ENCODE data around the gene SAMD11. TPM values are rescaled to one million over a fixed set of nuclear protein-coding genes. Genes with fewer than 3 reads are reported as not detected.

Gene SAMD11
- polyA plus RNA-seq, 1 of the 3 experiments (the other 2 are of a cell fraction) = 2.1 TPM

DNA sequence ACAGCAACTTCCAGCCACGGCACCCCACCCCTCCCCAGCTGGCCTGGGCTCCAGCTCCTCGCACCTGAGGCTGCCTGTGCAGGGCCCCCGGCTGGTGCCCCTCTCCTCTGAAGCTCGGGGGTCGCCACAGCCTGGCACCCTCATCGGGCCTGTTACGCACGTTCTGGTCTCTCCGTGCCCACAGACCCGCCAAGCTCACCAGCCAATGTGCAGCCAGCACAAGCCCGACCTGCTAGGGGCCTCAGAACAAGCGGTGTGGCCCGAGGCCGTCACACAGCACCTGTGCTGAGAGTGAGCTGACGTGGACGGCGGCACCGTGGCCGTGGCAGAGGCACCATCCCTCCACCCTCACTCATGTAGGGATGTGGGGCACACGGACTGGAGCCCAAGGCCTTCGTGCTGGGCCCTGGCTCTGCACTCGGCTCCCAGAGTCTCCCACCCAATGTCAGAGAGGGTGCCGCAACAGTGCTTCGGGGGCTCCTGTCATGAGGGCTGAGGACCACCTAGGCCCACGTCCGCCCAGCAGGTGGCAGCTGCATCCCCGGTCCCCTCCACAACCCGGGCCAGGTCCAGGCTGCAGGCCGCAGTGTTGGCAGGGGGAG is 4.4 kb upstream of the SAMD11 start:
- Histone ChIP-seq H2AFZ (ENCODE audit: low read depth) (no peak overlapping the region), H3K9ac (no peak overlapping the region), H3F3A (replicated peaks; ENCODE audit: insufficient read depth) (no peaks in the 10 kb centered on the region), H3K4me3 (ENCODE audit: low read depth in 2 of 2, low read length in 1 of 2) (no peak overlapping the region), H4K20me1 (ENCODE audit: insufficient read depth) (no peaks in the 10 kb centered on the region), H3K27me3 (ENCODE audit: insufficient read depth) (no peaks in the 10 kb centered on the region), H3K79me2 (ENCODE audit: insufficient read depth) (no peaks in the 10 kb centered on the region), H3K4me2 (no peak overlapping the region), H3K36me3 (replicated peaks in 1 of 2; ENCODE audit: control insufficient read depth in 1 of 2, insufficient read depth in 2 of 2, low read length in 1 of 2) (no peaks in the 10 kb centered on the region), H3K27ac (ENCODE audit: low read depth in 2 of 2, low read length in 1 of 2) (no peak overlapping the region), H3K4me1 (ENCODE audit: control insufficient read depth in 1 of 2, insufficient read depth in 2 of 2, low read depth in 1 of 2, low read length in 1 of 2) (peaks cover 8 to 77% of the 10 kb centered on the region in 2 experiments; a peak in 2 of 4 replicates), H3K9me3 (no peaks in the 10 kb centered on the region), H3K9me2 (no peaks in the 10 kb centered on the region)
- ChIA-PET CTCF (interaction anchor here (0.6 to 5.2 kb wide), 7 partner anchors 9 to 143 kb away, joined by 3 to 61 read pairs (median 8); no protein-coding TSS in a partner anchor), POLR2A (interaction anchor here (2.6 kb wide), 1 partner anchor 14 kb away, joined by 7 read pairs; no protein-coding TSS in a partner anchor)
- peak; percentile 69 for DNase-seq
- 100% methylated on average over 1 of the region's 29 CpGs for WGBS (ENCODE audit: low lambda C conversion rate)
- TF ChIP-seq YY1 (IDR thresholded peaks at IDR 0.05; ENCODE audit: low read depth) = no peak
- no peak for TF ChIP-seq USF2 (IDR thresholded peaks at IDR 0.05; ENCODE audit: borderline replicate concordance, low read depth, low read length)
- no peak for TF ChIP-seq TEAD4 (IDR thresholded peaks at IDR 0.05; ENCODE audit: borderline replicate concordance, insufficient read depth)

DNA sequence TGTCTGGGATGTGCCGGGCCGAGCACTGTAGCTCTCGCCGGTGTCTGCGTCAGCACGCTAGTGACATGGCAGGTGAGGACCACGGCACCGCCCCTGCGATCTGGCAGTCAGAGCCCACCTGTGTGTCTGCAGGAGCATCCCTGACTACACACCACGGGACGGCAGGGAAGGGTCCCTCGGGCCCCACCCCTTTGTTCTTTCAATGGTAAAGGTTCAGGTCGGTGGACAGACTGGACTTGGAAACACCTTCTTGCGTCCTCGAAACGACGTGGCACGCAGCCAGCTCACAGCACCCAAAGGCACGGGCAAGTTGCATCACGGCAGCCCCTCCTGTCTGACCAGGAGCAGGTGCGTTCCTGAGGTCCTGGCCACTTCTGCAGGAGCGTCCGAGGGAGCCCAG is 3.7 kb upstream of the SAMD11 start:
- no peak overlapping the region for H3K4me2 ChIP-seq
- POLR2A ChIA-PET = interaction anchor here (0.6 to 2.6 kb wide), 2 partner anchors 15 to 82 kb away, joined by 3 to 7 read pairs; no protein-coding TSS in a partner anchor
- TF ChIP-seq RFX5 (IDR thresholded peaks at IDR 0.05; ENCODE audit: low read length) (no peak), SMC3 (IDR thresholded peaks at IDR 0.05; ENCODE audit: low read depth, low read length) (no peak), FOSL2 (IDR thresholded peaks at IDR 0.05; ENCODE audit: borderline replicate concordance, low read depth) (no peak), TCF12 (IDR thresholded peaks at IDR 0.05) (no peak), RAD21 (IDR thresholded peaks at IDR 0.05; ENCODE audit: low read length) (no peak), REST (IDR thresholded peaks at IDR 0.05; ENCODE audit: low read depth, low read length) (no peak)
- TF ChIP-seq, protein P1, sequence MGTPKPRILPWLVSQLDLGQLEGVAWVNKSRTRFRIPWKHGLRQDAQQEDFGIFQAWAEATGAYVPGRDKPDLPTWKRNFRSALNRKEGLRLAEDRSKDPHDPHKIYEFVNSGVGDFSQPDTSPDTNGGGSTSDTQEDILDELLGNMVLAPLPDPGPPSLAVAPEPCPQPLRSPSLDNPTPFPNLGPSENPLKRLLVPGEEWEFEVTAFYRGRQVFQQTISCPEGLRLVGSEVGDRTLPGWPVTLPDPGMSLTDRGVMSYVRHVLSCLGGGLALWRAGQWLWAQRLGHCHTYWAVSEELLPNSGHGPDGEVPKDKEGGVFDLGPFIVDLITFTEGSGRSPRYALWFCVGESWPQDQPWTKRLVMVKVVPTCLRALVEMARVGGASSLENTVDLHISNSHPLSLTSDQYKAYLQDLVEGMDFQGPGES (IDR thresholded peaks at IDR 0.05; ENCODE audit: low read depth, low read length) = no peak
- TF ChIP-seq, protein P2, sequence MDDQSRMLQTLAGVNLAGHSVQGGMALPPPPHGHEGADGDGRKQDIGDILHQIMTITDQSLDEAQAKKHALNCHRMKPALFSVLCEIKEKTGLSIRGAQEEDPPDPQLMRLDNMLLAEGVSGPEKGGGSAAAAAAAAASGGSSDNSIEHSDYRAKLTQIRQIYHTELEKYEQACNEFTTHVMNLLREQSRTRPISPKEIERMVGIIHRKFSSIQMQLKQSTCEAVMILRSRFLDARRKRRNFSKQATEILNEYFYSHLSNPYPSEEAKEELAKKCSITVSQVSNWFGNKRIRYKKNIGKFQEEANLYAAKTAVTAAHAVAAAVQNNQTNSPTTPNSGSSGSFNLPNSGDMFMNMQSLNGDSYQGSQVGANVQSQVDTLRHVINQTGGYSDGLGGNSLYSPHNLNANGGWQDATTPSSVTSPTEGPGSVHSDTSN (IDR thresholded peaks at IDR 0.05) = no peak
- H3K9me3 ChIP-seq = no peaks in the 10 kb centered on the region
- peaks cover 4% of the 10 kb centered on the region; the same call in 1 of the 2 replicates for H3K79me2 ChIP-seq (ENCODE audit: insufficient read depth)
- no peak overlapping the region for H2AFZ ChIP-seq (ENCODE audit: low read depth)
- no peaks in the 10 kb centered on the region for H4K20me1 ChIP-seq (ENCODE audit: insufficient read depth)
- DNase-seq = no peak
- no peak overlapping the region for H3K9ac ChIP-seq
- CTCF ChIA-PET = interaction anchor here (0.6 to 5.2 kb wide), 7 partner anchors 8 to 142 kb away, joined by 3 to 61 read pairs (median 5); no protein-coding TSS in a partner anchor
- H3K27me3 ChIP-seq (ENCODE audit: insufficient read depth) = no peaks in the 10 kb centered on the region
- H3K4me3 ChIP-seq (ENCODE audit: low read depth in 2 of 2, low read length in 1 of 2) = no peak overlapping the region
- 96% methylated on average over 16 of the region's 23 CpGs for WGBS (ENCODE audit: low lambda C conversion rate)
- H3K4me1 ChIP-seq (ENCODE audit: control insufficient read depth in 1 of 2, insufficient read depth in 2 of 2, low read depth in 1 of 2, low read length in 1 of 2) = peaks cover 8 to 79% of the 10 kb centered on the region in 2 experiments; a peak in 2 of 4 replicates
- H3K36me3 ChIP-seq (replicated peaks in 1 of 2; ENCODE audit: control insufficient read depth in 1 of 2, insufficient read depth in 2 of 2, low read length in 1 of 2) = no peaks in the 10 kb centered on the region
- H3K27ac ChIP-seq (ENCODE audit: low read depth in 2 of 2, low read length in 1 of 2) = no peak overlapping the region; a peak in 1 of 4 replicates
- no peaks in the 10 kb centered on the region for H3K9me2 ChIP-seq
- H3F3A ChIP-seq (replicated peaks; ENCODE audit: insufficient read depth) = no peaks in the 10 kb centered on the region
